Measurements from ENCODE around the gene ZBTB49. TPM values are rescaled to one million over a fixed set of nuclear protein-coding genes. Genes with fewer than 3 reads are reported as not detected.

Gene ZBTB49
- total and polyA plus RNA-seq, 2 of the 13 experiments (the other 11 are each of a cell fraction or from before 2014, with no cell fraction given) = 3.3 to 4.3 TPM

- TF ChIP-seq ZNF318 (CRISPR knock-in tag; IDR thresholded peaks at IDR 0.05) (no peak), PHB2 (IDR thresholded peaks at IDR 0.05; ENCODE audit: partially characterized antibody) (no peak), IRF2 (CRISPR knock-in tag; IDR thresholded peaks at IDR 0.05) (no peak; the same call in 1 of the 2 replicates), ZFYVE20 (CRISPR knock-in tag; IDR thresholded peaks at IDR 0.05; ENCODE audit: borderline replicate concordance, low read depth) (no peak), HCFC1 (IDR thresholded peaks at IDR 0.05; ENCODE audit: low read depth, low read length) (peak; percentile 45; the same call in 1 of the 2 replicates), ZNF878 (CRISPR knock-in tag; IDR thresholded peaks at IDR 0.05) (peak; percentile 68; the same call in 1 of the 2 replicates), MEF2D (CRISPR knock-in tag; IDR thresholded peaks at IDR 0.05) (peak; percentile 77), ZNF343 (CRISPR knock-in tag; IDR thresholded peaks at IDR 0.05) (peak; percentile 69; the same call in 1 of the 2 replicates), AKNA (CRISPR knock-in tag; IDR thresholded peaks at IDR 0.05; ENCODE audit: borderline replicate concordance) (no peak), MAFG (CRISPR knock-in tag; IDR thresholded peaks at IDR 0.05) (no peak), GATA4 (IDR thresholded peaks at IDR 0.05; ENCODE audit: borderline replicate concordance, low read depth) (no peak), ISX (CRISPR knock-in tag; conservative IDR thresholded peaks at IDR 0.05) (0 out of 2 replicates have a peak, but pooled peaks have one; percentile 56), ZNF264 (CRISPR knock-in tag; IDR thresholded peaks at IDR 0.05) (peak; percentile 63; the same call in 1 of the 2 replicates), HMG20B (CRISPR knock-in tag; conservative IDR thresholded peaks at IDR 0.05) (no peak), ZNF260 (CRISPR knock-in tag; IDR thresholded peaks at IDR 0.05; ENCODE audit: borderline replicate concordance, low read depth) (no peak), RAD21 (CRISPR knock-in tag; IDR thresholded peaks at IDR 0.05) (0 out of 2 replicates have a peak, but pooled peaks have one; percentile 44)
These were observed at the start of gene ZBTB49, which contains the start of gene LYAR (continued) for GRCh38 chr4:4289941-4290850.
